ENCODE data around the gene LSM14B.

GRCh38 chr20:62089393-62089792 lies 32.9 kb upstream of the LSM14B start:
- TF ChIP-seq CTCF (conservative IDR thresholded peaks at IDR 0.05; ENCODE audit: low read depth, low read length) (no peak), EZH2phosphoT487 (IDR thresholded peaks at IDR 0.05; ENCODE audit: borderline replicate concordance, low read length) (no peak), EZH2 (IDR thresholded peaks at IDR 0.05; ENCODE audit: low read length, unreplicated experiment) (no peak)
